Endodermal cell (in vitro differentiated cells): Measurements from ENCODE around the gene CMTM7. TPM values are rescaled to one million over a fixed set of nuclear protein-coding genes. Genes with fewer than 3 reads are reported as not detected.

Experiments
- DNase-seq: peaks from one replicate; pipeline ENCODE4 v3.0.0-alpha.2; 2017
- H3K27ac ChIP-seq: 2 replicates; pipeline ENCODE4 v1.5.1; 2013; ENCODE audit warnings: mild to moderate bottlenecking, low read depth, low read length, moderate library complexity
- H3K27me3 ChIP-seq: 2 replicates; pipeline ENCODE4 v1.6.1; 2013; ENCODE audit warnings: mild to moderate bottlenecking, low read length, moderate library complexity; ENCODE audit not compliant: insufficient read depth, control insufficient read depth, poor library complexity, severe bottlenecking
- H3K36me3 ChIP-seq: 2 replicates; pipeline ENCODE4 v1.7.0; 2013; ENCODE audit warnings: mild to moderate bottlenecking, low read length, moderate library complexity; ENCODE audit not compliant: control insufficient read depth, insufficient read depth
- H3K4me1 ChIP-seq: one replicate; pipeline ENCODE4 v1.7.0; 2013; ENCODE audit warnings: low read length; ENCODE audit not compliant: control insufficient read depth, insufficient read depth
- H3K4me3 ChIP-seq: 2 replicates; pipeline ENCODE4 v1.5.1; 2013; ENCODE audit warnings: mild to moderate bottlenecking, low read length, moderate library complexity
- H3K9ac ChIP-seq: 2 replicates; pipeline ENCODE4 v1.6.1; 2013; ENCODE audit warnings: mild to moderate bottlenecking, low read length, moderate library complexity; ENCODE audit not compliant: poor library complexity, severe bottlenecking; ENCODE audit errors: extremely low read depth
- H3K9me3 ChIP-seq: 2 replicates; pipeline ENCODE4 v1.6.1; 2013; ENCODE audit warnings: mild to moderate bottlenecking, low read length, moderate library complexity; ENCODE audit not compliant: control insufficient read depth
- H3K27ac Mint-ChIP-seq: 2 replicates; pipeline ENCODE4 v1.8.0; 2020; ENCODE audit warnings: mixed read lengths
- H3K27me3 Mint-ChIP-seq: 2 replicates; pipeline ENCODE4 v1.8.0; 2021; ENCODE audit warnings: mild to moderate bottlenecking, mixed read lengths; ENCODE audit not compliant: insufficient read depth
- H3K36me3 Mint-ChIP-seq: 2 replicates; pipeline ENCODE4 v1.8.0; 2020; ENCODE audit warnings: low read depth, mixed read lengths
- H3K4me1 Mint-ChIP-seq: 2 replicates; pipeline ENCODE4 v1.8.0; 2020; ENCODE audit warnings: mixed read lengths
- H3K4me3 Mint-ChIP-seq: 2 replicates; pipeline ENCODE4 v1.8.0; 2020; ENCODE audit warnings: mild to moderate bottlenecking, moderate library complexity, mixed read lengths
- H3K9me3 Mint-ChIP-seq: 2 replicates; pipeline ENCODE4 v1.8.0; 2020; ENCODE audit warnings: mild to moderate bottlenecking, mixed read lengths
- WGBS, 2 experiments: methylation state at CpG; one replicate each; pipeline versions ENCODE4 v1.1.5 to v1.1.7; 2013; ENCODE audit warnings: missing lambda C conversion rate in 2 of 2, mixed read lengths in 1 of 2; ENCODE audit not compliant: insufficient coverage in 1 of 2, insufficient read length in 1 of 2; 5-methylcytosine and 5-hydroxymethylcytosine counted together
- total RNA-seq, 2 donors: library from RNA; stranded (reverse); fragmentation: NEBNext Ultra II Directional in 1 of 2; extraction: Animal tissue kit (Norgen Biotek cat#: 25700) in 1 of 2; gene quantifications; 2 replicates in 1 of 2; 3 replicates in 1 of 2; pipeline ENCODE4 v1.2.1, GENCODE V29; 2021
- TF ChIP-seq, protein P1 (sequence below): fragments of 200-600 bp; sonication (generic); conservative IDR thresholded peaks from 2 replicates; pipeline ENCODE4 v1.5.0; 2021; ENCODE audit warnings: antibody characterized with exemption, mild to moderate bottlenecking

The CMTM7 gene
- total RNA-seq, 2 donors from 2014 or later = 11.1 TPM

DNA sequence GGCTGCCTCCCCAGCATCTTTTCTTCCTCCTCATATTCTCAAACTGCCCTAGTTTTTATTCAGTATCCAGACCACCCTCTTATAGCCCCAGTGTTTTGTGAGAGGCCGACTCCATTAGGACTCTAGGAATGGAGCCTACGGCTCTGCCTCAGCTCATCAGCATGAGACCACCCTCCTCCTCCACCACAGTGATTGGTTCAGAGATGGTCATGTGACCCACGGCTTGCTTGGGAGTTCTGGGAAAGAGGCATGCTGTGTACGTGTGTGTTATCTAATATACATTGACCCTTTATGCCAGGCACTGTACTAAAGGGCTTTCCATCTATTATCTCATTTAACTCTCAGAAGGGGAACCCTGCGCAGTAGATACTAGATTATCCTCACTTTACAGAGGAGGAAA lies 17.8 kb upstream of the CMTM7 start:
- H3K36me3 ChIP-seq = no peaks in the 10 kb centered on the region
- H3K4me3 Mint-ChIP-seq = no peak overlapping the region
- TF ChIP-seq, protein P1, sequence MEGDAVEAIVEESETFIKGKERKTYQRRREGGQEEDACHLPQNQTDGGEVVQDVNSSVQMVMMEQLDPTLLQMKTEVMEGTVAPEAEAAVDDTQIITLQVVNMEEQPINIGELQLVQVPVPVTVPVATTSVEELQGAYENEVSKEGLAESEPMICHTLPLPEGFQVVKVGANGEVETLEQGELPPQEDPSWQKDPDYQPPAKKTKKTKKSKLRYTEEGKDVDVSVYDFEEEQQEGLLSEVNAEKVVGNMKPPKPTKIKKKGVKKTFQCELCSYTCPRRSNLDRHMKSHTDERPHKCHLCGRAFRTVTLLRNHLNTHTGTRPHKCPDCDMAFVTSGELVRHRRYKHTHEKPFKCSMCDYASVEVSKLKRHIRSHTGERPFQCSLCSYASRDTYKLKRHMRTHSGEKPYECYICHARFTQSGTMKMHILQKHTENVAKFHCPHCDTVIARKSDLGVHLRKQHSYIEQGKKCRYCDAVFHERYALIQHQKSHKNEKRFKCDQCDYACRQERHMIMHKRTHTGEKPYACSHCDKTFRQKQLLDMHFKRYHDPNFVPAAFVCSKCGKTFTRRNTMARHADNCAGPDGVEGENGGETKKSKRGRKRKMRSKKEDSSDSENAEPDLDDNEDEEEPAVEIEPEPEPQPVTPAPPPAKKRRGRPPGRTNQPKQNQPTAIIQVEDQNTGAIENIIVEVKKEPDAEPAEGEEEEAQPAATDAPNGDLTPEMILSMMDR = no peak
- H3K27me3 Mint-ChIP-seq = no peaks in the 10 kb centered on the region
- no peaks in the 10 kb centered on the region for H3K4me1 Mint-ChIP-seq
- H3K4me1 ChIP-seq = no peaks in the 10 kb centered on the region
- no peaks in the 10 kb centered on the region for H3K9me3 Mint-ChIP-seq
- no peak overlapping the region for H3K4me3 ChIP-seq
- H3K9ac ChIP-seq = no peak overlapping the region
- DNase-seq = no peak
- no peaks in the 10 kb centered on the region for H3K9me3 ChIP-seq
- no peak overlapping the region for H3K27ac Mint-ChIP-seq
- no peak overlapping the region for H3K27ac ChIP-seq
- 92 to 94% methylated on average over 2 to 5 of the region's 5 CpGs for WGBS, 2 experiments
- peaks cover 4% of the 10 kb centered on the region for H3K27me3 ChIP-seq
- no peaks in the 10 kb centered on the region for H3K36me3 Mint-ChIP-seq

DNA sequence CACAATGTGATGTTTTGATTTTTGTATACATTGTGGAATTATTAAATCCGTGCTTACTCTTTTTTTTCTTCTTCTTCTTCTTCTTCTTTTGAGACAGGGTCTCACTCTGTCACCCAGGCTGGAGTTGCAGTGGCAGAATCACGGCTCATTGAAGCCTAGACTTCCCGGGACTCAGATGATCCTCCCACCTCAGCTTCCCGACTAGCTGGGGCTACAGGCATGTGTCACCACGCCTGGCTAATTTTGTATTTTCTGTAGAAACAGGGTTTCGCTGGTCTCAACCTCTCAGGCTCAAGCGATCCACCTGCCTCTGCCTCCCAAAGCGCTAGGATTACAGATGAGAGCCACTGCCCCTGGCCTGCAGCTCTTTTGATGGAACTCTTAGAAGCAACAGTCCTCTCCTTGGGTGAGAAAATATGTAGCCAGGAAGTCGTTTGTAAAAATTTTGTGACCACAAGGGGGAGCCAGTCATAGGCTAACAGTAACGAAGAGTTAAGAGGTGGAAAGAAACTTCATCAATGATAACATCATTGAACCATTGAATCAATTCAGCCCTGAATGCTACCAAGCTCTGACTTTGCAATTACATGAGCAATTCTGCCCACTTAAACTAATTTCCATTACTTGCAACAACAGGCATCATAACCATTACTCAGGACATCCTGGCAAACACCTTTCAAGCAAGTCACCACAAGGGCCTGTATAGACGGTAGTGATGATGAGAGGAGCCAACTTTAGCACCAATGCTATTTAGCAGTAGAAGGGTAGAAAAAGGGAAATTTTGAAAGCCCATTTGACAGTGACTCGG lies 16.7 kb upstream of the CMTM7 start:
- no peaks in the 10 kb centered on the region for H3K9me3 ChIP-seq
- Mint-ChIP-seq H3K27me3 (no peaks in the 10 kb centered on the region), H3K4me1 (peaks cover under 1% of the 10 kb centered on the region), H3K4me3 (no peak overlapping the region), H3K9me3 (no peaks in the 10 kb centered on the region), H3K27ac (peak overlapping the region; percentile 53), H3K36me3 (no peaks in the 10 kb centered on the region)
- H3K4me1 ChIP-seq = no peaks in the 10 kb centered on the region
- H3K27me3 ChIP-seq = peaks cover 4% of the 10 kb centered on the region
- H3K9ac ChIP-seq = no peak overlapping the region
- no peak overlapping the region for H3K4me3 ChIP-seq
- DNase-seq = peak; percentile 92
- H3K36me3 ChIP-seq = no peaks in the 10 kb centered on the region
- no peak overlapping the region for H3K27ac ChIP-seq
- TF ChIP-seq, protein P1 = peak; percentile 89
- 50 to 54% methylated on average over 12 of the region's 12 CpGs for WGBS, 2 experiments

DNA sequence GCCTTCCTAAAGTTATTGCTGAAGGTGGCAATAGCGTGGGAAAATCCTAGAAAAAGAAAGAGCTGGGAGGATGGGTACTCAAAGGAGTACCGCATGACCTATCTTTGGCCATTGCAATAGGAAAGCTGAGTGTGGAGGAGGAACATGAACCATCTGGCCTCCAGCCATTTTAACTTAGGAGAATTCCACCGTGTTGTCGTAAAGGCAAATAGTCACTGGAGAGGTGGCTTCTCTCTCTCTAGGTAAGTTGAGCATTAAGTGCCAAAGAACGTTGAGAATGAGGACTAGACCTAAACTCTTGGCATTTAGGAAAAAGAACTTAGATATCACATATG lies 16.1 kb upstream of the CMTM7 start:
- DNase-seq = no peak
- Mint-ChIP-seq H3K4me3 (no peak overlapping the region), H3K9me3 (no peaks in the 10 kb centered on the region), H3K36me3 (no peaks in the 10 kb centered on the region), H3K27ac (no peak overlapping the region), H3K27me3 (no peaks in the 10 kb centered on the region), H3K4me1 (peaks cover 4% of the 10 kb centered on the region)
- H3K27me3 ChIP-seq = peaks cover 4% of the 10 kb centered on the region
- TF ChIP-seq, protein P1 = no peak
- no peak overlapping the region for H3K27ac ChIP-seq
- WGBS, 2 experiments = 94 to 96% methylated on average over 4 to 5 of the region's 5 CpGs
- no peak overlapping the region for H3K9ac ChIP-seq
- no peaks in the 10 kb centered on the region for H3K36me3 ChIP-seq
- no peaks in the 10 kb centered on the region for H3K4me1 ChIP-seq
- H3K4me3 ChIP-seq = no peak overlapping the region
- H3K9me3 ChIP-seq = no peaks in the 10 kb centered on the region
